Ammon's horn (tissue), 1 donor: ENCODE results near the gene APBA2.
A peak's percentile ranks its signal among the peaks of the same experiment; 100 is the strongest.
"Not testable (repeated sequence)": the region's sequence is repeated elsewhere in the genome, so short reads cannot be mapped to it uniquely, and the experiment has no call there.

Experiments
- DNase-seq: peaks from one replicate; pipeline ENCODE4 v3.0.0-alpha.2; 2016; ENCODE audit warnings: low spot score

APBA2 gene

DNA sequence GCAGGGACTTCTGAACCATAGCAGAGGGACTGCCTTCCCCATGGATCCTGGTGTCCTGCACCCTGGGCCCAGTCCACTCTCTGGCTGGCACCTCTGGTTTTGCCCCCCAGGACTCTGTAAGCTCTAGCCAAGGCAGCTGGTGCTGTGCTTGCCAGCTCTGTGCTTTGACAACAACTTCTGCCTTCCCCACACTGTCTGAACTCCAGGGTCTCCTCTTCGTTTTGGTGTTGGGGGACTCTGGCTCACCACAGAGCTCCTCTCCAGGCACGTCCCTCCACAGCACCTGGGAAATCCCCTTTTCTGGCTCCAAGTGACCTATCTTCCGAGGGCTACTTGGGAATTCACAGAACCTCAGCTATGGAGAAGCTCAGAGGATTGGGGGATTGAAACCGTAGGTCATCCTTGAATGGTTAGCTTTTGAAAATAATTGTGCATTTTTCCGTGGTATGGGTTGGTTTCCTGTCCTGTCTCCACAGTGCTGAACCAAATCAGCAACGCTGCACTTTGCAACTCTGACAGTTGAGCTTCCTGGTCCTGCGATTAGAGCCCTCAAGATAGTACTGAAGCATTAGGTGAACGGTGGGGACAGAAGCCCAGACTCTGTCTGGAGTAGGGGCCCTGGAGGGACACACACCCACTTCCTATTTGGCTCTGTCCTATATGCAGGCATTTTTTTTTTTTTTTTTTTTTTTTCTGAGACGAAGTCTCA, 152.4 kb downstream of the APBA2 start:
- no peak for DNase-seq

GRCh38 chr15:29039466-29040369, 153.9 kb downstream of the APBA2 start:
- no peak for DNase-seq

GRCh38 chr15:29040370-29040751, 154.6 kb downstream of the APBA2 start:
- DNase-seq: peak; percentile 73

GRCh38 chr15:29043736-29044502, 158.1 kb downstream of the APBA2 start:
- DNase-seq: peak; percentile 69

DNA sequence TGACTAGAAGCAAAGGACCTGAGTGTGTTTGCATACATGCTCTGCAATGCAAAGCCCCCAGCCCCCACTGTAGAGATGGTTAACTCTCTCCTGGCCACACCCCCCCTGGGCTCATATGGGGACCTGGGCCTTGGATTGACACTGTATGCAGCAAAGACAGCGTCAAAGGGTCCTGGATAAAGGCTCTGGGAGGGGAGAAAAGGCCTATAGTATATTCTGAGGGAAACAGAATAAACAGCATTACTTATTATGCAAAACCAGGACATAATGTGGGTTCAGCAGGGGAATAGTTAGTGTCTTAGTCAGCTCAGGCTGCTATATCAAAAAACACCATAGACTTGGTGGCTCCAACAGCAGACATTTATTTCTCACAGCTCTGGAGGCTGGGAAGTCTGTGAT, 158.7 kb downstream of the APBA2 start:
- no peak for DNase-seq

GRCh38 chr15:29045161-29045560, 159.4 kb downstream of the APBA2 start:
- DNase-seq: not testable (repeated sequence)

DNA sequence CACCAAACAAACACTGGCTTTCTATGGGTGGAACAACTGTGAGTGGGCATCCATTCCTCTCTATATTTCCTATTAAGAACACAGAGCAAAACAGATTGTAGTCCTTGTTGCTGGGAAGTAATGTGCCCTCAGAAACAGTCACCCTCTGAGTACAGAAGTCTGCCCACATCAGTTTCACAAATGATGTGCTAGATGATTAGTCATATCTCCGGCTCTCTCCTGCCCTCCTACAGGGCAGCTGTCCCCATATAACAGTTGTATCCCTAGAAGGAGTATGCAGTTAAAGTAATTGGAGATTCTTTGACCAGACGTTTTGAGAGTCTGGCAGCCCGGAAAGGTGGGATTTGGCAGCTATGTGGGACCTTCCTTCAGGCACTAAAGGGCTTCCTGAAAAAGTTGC, 159.9 kb downstream of the APBA2 start:
- DNase-seq: peak; percentile 66

GRCh38 chr15:29046281-29046810, 160.6 kb downstream of the APBA2 start:
- DNase-seq: no peak

- DNase-seq: no peak
These were observed 161.2 kb downstream of the APBA2 start for GRCh38 chr15:29046977-29047376.

DNA sequence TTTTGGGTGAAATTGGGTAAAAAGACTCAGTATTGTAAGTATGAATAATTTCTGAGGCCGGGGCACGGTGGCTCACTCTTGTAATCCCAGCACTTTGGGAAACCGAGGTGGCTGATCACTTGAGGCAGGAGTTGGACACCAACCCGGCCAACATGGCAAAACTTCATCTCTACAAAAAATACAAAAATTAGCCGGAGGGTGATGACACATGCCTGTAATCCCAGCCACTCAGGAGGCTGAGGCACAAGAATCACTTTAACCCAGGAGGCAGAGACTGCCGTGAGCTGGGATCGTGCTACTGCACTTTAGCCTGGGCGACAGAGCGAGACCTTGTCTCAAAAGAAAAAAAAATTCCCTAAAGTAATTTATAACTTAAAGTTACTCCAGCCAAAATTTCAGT, 162.2 kb downstream of the APBA2 start:
- no peak for DNase-seq

DNA sequence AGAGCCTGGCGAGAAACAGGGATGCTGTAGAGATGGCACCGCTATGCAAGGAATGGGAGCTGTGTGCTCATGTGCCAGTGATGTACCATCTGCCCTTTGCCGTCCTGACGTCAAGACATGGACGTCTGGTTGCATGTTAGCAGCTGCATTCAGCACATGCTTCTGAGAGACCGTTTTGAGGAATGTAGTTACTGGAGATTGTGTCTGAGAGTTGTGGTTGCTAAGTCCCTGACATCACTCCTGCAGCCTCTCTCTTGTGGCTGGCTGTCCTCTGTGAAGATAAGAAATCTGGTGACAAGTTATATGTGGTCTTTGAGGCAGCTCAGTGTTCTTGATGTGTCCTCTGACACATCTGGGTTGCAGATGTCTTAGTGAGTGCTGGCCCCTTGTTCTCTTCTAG, 165.1 kb downstream of the APBA2 start:
- no peak for DNase-seq

- no peak for DNase-seq
These were observed 165.6 kb downstream of the APBA2 start for GRCh38 chr15:29051422-29051821.

DNA sequence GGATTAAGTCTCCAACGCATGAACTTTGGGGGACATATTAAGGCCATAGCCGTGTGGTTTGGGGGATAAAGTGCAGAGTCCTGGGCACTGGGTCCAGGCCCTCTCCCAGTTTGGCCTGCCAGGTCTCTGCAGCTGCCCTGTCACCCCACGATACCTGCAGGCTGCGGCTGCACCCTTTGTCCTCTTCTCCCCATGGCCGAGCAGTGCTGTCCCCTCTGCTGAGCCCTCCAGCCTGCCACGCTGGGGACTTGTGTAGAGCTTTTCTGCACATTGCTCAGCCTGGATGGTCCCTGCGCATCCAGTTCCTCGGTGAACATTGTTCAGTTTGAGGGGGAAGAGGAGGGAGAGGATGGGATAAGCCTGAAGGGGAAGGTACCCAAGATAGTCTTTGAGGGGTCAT, 167.2 kb downstream of the APBA2 start:
- no peak for DNase-seq

DNA sequence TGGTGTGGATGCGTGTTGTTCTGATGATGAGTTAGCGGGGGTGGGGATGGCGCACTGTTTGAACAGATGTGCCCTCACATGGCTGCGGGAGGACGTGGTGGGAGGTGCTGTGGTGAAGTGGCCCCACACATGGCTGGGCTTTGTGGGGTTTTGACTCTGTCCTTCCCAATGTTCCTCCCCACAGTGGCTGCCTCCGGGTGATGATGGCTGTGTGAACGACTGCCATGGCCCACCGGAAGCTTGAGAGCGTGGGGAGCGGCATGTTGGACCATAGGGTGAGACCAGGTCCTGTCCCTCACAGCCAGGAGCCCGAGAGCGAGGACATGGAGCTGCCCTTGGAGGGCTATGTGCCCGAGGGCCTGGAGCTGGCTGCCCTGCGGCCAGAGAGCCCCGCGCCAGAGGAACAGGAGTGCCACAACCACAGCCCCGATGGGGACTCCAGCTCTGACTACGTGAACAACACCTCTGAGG, 167.9 kb downstream of the APBA2 start:
- DNase-seq: no peak

DNA sequence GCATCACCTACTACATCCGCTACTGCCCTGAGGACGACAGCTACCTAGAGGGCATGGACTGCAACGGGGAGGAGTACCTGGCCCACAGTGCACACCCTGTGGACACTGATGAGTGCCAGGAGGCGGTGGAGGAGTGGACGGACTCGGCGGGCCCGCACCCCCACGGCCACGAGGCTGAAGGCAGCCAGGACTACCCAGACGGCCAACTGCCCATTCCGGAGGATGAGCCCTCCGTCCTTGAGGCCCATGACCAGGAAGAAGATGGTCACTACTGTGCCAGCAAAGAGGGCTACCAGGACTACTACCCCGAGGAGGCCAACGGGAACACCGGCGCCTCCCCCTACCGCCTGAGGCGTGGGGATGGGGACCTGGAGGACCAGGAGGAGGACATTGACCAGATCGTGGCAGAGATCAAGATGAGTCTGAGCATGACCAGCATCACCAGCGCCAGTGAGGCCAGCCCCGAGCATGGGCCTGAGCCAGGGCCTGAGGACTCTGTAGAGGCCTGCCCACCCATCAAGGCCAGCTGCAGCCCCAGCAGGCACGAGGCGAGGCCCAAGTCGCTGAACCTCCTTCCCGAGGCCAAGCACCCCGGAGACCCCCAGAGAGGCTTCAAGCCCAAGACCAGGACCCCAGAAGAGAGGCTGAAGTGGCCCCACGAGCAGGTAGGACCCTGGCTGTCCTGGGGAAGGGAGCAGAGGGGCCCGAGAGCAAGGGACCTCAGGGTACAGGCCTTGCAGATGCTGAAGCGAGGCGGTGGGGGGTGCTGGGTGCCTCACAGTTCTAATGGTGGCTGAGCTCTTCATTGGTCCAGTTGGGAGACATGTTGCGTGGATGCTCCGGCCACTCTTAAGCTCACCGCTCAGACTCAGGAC, 168.6 kb downstream of the APBA2 start:
- DNase-seq: no peak

DNA sequence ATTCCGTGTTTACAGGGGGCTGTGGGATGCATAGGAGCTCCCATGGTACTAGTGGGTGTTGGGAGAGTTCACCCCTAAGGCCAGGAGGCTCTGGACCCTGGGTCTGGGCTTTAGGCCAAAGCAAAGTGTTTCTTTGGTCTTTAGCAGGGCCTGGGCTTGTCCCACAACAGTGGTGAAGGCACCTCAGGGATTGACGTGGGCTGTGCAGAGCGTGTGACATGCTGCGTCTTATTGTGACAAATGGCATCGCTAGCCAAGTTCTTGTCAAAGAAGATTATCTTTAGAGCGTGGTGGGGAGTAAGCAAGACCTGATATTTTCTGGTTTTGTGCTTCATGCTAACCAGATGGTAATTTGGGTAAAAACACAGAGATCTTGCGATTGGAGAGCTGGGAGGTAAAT, 170.1 kb downstream of the APBA2 start:
- no peak for DNase-seq

GRCh38 chr15:29056839-29057450, 171.2 kb downstream of the APBA2 start:
- no peak for DNase-seq

DNA sequence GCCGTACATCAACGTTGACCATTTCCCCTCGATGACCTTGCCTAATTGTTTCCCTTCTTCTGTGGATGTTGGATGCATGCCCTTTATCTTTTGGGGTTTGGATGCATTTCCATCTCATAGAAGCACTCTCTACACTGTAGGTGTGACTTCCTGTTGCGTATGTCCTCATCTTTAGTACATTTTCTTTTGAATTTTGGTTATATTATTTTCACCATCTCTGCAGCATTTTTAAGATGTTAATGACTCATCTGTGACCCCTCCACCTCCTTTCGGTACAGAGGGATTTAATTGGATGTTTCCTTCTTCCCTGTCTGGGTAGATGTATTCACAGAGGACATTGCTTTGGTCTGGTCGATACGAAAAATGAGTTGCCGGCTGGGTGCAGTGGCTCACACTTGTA, 172.1 kb downstream of the APBA2 start:
- DNase-seq: no peak

GRCh38 chr15:29058903-29059539, 173.2 kb downstream of the APBA2 start:
- no peak for DNase-seq
